ENCODE measurements around the gene LTBP3.

The LTBP3 gene

DNA sequence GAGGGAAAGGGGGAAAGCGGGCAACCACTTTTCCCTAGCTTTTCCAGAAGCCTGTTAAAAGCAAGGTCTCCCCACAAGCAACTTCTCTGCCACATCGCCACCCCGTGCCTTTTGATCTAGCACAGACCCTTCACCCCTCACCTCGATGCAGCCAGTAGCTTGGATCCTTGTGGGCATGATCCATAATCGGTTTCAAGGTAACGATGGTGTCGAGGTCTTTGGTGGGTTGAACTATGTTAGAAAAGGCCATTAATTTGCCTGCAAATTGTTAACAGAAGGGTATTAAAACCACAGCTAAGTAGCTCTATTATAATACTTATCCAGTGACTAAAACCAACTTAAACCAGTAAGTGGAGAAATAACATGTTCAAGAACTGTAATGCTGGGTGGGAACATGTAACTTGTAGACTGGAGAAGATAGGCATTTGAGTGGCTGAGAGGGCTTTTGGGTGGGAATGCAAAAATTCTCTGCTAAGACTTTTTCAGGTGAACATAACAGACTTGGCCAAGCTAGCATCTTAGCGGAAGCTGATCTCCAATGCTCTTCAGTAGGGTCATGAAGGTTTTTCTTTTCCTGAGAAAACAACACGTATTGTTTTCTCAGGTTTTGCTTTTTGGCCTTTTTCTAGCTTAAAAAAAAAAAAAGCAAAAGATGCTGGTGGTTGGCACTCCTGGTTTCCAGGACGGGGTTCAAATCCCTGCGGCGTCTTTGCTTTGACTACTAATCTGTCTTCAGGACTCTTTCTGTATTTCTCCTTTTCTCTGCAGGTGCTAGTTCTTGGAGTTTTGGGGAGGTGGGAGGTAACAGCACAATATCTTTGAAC lies 52.5 kb downstream of the LTBP3 start:
- DNase-seq, result no peak

DNA sequence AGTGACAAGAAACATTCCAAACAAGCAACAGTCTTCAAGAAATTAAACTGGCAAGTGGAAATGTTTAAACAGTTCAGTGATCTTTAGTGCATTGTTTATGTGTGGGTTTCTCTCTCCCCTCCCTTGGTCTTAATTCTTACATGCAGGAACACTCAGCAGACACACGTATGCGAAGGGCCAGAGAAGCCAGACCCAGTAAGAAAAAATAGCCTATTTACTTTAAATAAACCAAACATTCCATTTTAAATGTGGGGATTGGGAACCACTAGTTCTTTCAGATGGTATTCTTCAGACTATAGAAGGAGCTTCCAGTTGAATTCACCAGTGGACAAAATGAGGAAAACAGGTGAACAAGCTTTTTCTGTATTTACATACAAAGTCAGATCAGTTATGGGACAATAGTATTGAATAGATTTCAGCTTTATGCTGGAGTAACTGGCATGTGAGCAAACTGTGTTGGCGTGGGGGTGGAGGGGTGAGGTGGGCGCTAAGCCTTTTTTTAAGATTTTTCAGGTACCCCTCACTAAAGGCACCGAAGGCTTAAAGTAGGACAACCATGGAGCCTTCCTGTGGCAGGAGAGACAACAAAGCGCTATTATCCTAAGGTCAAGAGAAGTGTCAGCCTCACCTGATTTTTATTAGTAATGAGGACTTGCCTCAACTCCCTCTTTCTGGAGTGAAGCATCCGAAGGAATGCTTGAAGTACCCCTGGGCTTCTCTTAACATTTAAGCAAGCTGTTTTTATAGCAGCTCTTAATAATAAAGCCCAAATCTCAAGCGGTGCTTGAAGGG lies 53.3 kb downstream of the LTBP3 start:
- no peak for DNase-seq

DNA sequence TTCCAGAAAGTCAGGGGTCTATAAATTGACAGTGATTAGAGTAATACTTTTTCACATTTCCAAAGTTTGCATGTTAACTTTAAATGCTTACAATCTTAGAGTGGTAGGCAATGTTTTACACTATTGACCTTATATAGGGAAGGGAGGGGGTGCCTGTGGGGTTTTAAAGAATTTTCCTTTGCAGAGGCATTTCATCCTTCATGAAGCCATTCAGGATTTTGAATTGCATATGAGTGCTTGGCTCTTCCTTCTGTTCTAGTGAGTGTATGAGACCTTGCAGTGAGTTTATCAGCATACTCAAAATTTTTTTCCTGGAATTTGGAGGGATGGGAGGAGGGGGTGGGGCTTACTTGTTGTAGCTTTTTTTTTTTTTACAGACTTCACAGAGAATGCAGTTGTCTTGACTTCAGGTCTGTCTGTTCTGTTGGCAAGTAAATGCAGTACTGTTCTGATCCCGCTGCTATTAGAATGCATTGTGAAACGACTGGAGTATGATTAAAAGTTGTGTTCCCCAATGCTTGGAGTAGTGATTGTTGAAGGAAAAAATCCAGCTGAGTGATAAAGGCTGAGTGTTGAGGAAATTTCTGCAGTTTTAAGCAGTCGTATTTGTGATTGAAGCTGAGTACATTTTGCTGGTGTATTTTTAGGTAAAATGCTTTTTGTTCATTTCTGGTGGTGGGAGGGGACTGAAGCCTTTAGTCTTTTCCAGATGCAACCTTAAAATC lies 54.0 kb downstream of the LTBP3 start:
- no peak for DNase-seq

DNA sequence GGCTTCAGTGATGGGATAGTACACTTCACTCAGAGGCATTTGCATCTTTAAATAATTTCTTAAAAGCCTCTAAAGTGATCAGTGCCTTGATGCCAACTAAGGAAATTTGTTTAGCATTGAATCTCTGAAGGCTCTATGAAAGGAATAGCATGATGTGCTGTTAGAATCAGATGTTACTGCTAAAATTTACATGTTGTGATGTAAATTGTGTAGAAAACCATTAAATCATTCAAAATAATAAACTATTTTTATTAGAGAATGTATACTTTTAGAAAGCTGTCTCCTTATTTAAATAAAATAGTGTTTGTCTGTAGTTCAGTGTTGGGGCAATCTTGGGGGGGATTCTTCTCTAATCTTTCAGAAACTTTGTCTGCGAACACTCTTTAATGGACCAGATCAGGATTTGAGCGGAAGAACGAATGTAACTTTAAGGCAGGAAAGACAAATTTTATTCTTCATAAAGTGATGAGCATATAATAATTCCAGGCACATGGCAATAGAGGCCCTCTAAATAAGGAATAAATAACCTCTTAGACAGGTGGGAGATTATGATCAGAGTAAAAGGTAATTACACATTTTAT lies 54.7 kb downstream of the LTBP3 start:
- no peak for DNase-seq

DNA sequence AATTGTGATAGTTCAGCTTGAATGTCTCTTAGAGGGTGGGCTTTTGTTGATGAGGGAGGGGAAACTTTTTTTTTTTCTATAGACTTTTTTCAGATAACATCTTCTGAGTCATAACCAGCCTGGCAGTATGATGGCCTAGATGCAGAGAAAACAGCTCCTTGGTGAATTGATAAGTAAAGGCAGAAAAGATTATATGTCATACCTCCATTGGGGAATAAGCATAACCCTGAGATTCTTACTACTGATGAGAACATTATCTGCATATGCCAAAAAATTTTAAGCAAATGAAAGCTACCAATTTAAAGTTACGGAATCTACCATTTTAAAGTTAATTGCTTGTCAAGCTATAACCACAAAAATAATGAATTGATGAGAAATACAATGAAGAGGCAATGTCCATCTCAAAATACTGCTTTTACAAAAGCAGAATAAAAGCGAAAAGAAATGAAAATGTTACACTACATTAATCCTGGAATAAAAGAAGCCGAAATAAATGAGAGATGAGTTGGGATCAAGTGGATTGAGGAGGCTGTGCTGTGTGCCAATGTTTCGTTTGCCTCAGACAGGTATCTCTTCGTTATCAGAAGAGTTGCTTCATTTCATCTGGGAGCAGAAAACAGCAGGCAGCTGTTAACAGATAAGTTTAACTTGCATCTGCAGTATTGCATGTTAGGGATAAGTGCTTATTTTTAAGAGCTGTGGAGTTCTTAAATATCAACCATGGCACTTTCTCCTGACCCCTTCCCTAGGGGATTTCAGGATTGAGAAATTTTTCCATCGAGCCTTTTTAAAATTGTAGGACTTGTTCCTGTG lies 55.4 kb downstream of the LTBP3 start:
- DNase-seq, result no peak

DNA sequence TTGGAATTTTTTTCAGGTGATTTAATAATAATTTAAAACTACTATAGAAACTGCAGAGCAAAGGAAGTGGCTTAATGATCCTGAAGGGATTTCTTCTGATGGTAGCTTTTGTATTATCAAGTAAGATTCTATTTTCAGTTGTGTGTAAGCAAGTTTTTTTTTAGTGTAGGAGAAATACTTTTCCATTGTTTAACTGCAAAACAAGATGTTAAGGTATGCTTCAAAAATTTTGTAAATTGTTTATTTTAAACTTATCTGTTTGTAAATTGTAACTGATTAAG lies 55.9 kb downstream of the LTBP3 start:
- no peak for DNase-seq

DNA sequence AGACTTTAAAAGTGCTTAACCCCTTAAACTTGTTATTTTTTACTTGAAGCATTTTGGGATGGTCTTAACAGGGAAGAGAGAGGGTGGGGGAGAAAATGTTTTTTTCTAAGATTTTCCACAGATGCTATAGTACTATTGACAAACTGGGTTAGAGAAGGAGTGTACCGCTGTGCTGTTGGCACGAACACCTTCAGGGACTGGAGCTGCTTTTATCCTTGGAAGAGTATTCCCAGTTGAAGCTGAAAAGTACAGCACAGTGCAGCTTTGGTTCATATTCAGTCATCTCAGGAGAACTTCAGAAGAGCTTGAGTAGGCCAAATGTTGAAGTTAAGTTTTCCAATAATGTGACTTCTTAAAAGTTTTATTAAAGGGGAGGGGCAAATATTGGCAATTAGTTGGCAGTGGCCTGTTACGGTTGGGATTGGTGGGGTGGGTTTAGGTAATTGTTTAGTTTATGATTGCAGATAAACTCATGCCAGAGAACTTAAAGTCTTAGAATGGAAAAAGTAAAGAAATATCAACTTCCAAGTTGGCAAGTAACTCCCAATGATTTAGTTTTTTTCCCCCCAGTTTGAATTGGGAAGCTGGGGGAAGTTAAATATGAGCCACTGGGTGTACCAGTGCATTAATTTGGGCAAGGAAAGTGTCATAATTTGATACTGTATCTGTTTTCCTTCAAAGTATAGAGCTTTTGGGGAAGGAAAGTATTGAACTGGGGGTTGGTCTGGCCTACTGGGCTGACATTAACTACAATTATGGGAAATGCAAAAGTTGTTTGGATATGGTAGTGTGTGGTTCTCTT lies 56.5 kb downstream of the LTBP3 start:
- DNase-seq, result no peak

DNA sequence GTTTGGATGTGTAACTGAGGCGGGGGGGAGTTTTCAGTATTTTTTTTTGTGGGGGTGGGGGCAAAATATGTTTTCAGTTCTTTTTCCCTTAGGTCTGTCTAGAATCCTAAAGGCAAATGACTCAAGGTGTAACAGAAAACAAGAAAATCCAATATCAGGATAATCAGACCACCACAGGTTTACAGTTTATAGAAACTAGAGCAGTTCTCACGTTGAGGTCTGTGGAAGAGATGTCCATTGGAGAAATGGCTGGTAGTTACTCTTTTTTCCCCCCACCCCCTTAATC lies 57.0 kb downstream of the LTBP3 start:
- DNase-seq, result no peak

DNA sequence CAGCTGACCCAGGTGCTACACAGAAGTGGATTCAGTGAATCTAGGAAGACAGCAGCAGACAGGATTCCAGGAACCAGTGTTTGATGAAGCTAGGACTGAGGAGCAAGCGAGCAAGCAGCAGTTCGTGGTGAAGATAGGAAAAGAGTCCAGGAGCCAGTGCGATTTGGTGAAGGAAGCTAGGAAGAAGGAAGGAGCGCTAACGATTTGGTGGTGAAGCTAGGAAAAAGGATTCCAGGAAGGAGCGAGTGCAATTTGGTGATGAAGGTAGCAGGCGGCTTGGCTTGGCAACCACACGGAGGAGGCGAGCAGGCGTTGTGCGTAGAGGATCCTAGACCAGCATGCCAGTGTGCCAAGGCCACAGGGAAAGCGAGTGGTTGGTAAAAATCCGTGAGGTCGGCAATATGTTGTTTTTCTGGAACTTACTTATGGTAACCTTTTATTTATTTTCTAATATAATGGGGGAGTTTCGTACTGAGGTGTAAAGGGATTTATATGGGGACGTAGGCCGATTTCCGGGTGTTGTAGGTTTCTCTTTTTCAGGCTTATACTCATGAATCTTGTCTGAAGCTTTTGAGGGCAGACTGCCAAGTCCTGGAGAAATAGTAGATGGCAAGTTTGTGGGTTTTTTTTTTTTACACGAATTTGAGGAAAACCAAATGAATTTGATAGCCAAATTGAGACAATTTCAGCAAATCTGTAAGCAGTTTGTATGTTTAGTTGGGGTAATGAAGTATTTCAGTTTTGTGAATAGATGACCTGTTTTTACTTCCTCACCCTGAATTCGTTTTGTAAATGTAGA lies 57.6 kb downstream of the LTBP3 start:
- DNase-seq, result no peak

DNA sequence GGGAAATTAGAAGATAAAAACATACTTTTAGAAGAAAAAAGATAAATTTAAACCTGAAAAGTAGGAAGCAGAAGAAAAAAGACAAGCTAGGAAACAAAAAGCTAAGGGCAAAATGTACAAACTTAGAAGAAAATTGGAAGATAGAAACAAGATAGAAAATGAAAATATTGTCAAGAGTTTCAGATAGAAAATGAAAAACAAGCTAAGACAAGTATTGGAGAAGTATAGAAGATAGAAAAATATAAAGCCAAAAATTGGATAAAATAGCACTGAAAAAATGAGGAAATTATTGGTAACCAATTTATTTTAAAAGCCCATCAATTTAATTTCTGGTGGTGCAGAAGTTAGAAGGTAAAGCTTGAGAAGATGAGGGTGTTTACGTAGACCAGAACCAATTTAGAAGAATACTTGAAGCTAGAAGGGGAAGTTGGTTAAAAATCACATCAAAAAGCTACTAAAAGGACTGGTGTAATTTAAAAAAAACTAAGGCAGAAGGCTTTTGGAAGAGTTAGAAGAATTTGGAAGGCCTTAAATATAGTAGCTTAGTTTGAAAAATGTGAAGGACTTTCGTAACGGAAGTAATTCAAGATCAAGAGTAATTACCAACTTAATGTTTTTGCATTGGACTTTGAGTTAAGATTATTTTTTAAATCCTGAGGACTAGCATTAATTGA lies 58.3 kb downstream of the LTBP3 start:
- DNase-seq, result no peak

DNA sequence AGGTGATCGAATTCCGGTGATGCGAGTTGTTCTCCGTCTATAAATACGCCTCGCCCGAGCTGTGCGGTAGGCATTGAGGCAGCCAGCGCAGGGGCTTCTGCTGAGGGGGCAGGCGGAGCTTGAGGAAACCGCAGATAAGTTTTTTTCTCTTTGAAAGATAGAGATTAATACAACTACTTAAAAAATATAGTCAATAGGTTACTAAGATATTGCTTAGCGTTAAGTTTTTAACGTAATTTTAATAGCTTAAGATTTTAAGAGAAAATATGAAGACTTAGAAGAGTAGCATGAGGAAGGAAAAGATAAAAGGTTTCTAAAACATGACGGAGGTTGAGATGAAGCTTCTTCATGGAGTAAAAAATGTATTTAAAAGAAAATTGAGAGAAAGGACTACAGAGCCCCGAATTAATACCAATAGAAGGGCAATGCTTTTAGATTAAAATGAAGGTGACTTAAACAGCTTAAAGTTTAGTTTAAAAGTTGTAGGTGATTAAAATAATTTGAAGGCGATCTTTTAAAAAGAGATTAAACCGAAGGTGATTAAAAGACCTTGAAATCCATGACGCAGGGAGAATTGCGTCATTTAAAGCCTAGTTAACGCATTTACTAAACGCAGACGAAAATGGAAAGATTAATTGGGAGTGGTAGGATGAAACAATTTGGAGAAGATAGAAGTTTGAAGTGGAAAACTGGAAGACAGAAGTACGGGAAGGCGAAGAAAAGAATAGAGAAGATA lies 59.0 kb downstream of the LTBP3 start, which contains the start of gene MALAT1:
MALAT1 (plus strand) TSS at position 69 of the 736 bp plus-strand sequence.
- DNase-seq, result peak; percentile 83 to 92 (median 90)

DNA sequence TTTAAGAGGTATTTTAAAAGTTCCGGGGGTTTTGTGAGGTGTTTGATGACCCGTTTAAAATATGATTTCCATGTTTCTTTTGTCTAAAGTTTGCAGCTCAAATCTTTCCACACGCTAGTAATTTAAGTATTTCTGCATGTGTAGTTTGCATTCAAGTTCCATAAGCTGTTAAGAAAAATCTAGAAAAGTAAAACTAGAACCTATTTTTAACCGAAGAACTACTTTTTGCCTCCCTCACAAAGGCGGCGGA lies 59.5 kb downstream of the LTBP3 start:
- DNase-seq, result no peak

DNA sequence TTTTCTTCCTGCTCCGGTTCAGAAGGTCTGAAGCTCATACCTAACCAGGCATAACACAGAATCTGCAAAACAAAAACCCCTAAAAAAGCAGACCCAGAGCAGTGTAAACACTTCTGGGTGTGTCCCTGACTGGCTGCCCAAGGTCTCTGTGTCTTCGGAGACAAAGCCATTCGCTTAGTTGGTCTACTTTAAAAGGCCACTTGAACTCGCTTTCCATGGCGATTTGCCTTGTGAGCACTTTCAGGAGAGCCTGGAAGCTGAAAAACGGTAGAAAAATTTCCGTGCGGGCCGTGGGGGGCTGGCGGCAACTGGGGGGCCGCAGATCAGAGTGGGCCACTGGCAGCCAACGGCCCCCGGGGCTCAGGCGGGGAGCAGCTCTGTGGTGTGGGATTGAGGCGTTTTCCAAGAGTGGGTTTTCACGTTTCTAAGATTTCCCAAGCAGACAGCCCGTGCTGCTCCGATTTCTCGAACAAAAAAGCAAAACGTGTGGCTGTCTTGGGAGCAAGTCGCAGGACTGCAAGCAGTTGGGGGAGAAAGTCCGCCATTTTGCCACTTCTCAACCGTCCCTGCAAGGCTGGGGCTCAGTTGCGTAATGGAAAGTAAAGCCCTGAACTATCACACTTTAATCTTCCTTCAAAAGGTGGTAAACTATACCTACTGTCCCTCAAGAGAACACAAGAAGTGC lies 60.0 kb downstream of the LTBP3 start:
- DNase-seq, result no peak

DNA sequence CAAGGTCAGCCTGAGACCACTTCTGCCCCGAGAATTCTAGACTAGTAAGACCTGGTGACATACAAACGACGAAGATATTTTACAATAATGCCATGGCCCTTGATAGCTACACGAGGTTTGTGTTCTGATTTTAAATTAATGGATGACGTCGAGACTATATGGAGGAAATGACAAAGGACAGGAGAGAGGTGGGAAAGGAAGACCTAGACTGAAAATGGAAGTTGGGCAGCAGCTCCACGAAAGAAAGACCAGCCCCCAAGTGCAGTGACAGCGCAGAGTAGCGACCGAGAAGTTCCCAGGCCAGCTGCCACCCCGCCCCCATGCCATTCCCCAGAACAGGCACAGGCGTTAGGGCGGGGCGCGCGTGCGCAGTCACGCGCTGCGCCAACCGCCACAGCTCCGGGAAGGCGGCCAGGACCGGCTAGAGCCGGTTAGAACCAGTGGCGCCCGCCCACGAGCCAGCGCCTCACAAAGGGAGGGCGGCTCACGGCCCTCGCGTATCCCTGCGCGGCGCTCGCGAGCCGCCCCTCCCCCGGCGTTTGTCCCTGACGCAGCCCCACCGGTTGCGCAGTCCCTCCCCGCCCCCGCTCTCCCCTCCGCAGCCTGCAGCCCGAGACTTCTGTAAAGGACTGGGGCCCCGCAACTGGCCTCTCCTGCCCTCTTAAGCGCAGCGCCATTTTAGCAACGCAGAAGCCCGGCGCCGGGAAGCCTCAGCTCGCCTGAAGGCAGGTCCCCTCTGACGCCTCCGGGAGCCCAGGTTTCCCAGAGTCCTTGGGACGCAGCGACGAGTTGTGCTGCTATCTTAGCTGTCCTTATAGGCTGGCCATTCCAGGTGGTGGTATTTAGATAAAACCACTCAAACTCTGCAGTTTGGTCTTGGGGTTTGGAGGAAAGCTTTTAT lies 60.8 kb downstream of the LTBP3 start:
- DNase-seq, result peak; percentile 96 to 99 (median 96)

DNA sequence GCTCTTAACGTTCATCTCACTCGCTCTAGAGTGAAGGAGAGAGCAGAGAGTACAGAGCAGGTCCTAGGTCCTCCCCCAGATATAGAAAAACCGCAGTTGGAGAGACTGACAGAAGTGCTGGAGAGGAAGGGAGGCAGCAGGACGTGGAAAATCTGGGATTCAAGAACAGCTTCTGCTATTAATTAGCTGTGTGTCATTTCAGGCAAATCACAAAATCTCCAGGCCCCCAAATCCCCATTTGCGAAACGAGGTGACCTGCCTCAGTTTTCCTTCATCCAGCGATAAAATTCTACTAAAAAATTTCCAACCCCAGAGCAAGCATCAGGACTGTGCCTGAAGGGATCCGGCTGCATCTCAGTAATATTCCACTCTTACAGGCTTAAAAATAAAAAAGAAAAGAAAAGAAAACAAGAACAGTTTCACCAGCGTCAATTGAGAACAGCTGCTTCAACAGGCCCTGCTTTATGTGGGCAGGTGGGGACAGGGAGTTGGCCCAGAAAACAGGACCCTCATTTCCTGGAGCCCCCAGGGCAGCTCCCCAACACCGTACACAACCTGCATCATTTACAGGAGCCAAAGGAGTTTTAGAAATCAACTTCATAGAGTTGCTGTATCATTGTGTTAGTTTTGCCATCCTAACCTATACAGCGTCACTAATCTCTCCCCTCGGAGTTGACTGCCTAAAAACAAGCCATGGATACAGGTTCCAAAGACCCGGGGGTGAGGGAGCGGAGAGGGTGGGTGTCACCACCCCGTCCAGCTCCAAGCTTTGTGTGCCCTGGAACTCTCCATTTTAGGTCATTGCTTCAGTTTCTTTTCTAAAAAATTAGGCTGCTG lies 61.6 kb downstream of the LTBP3 start:
- DNase-seq, result no peak

DNA sequence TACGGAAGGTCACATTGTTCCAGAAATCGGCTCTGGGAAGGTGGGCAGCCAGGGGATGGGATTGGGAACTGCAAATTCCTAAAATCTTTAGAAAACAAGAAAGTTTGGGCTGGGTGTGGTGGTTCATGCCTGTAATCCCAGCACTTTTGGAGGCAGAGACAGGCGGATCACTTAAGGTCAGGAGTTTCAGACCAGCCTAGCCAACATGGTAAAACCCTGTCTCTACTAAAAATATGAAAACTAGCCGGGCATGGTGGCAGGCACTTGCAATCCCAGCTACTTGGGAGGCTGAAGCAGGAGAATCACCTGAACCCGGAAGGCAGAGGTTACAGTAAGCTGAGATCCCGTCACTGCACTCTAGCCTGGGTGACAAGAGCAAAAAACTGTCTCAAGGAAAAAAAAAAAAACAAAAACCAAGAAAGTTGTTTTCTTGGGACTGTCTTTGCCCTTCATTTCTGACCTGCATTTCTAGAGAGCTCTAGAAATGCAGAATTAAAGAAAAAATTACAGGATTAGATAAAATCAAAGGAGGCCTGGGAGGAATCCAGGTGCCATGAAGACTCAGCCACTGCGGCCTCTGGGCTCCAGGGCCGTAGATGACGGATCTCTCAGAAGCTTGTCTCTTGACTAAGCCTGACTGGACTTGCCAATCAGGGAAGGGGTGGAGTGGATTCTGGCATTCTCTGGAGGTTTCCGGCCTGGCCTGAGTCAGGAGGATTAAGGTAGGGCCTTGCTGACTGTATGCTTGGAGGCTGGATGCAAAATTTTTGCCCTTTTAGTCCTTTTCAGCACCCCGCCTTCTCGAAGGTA lies 64.6 kb downstream of the LTBP3 start:
- DNase-seq, result no peak

All from activated CD4-positive, CD25-positive, alpha-beta regulatory T cell (primary cell).